ENCODE results near the gene CUX1. TPM values are rescaled to one million over a fixed set of nuclear protein-coding genes. Genes with fewer than 3 reads are reported as not detected.

The CUX1 gene
- total and polyA plus RNA-seq, 10 of the 15 experiments (the other 5 are each of a cell fraction or from before 2014, with no cell fraction given) = 6.1 to 48.6 (median 25.9) TPM

DNA sequence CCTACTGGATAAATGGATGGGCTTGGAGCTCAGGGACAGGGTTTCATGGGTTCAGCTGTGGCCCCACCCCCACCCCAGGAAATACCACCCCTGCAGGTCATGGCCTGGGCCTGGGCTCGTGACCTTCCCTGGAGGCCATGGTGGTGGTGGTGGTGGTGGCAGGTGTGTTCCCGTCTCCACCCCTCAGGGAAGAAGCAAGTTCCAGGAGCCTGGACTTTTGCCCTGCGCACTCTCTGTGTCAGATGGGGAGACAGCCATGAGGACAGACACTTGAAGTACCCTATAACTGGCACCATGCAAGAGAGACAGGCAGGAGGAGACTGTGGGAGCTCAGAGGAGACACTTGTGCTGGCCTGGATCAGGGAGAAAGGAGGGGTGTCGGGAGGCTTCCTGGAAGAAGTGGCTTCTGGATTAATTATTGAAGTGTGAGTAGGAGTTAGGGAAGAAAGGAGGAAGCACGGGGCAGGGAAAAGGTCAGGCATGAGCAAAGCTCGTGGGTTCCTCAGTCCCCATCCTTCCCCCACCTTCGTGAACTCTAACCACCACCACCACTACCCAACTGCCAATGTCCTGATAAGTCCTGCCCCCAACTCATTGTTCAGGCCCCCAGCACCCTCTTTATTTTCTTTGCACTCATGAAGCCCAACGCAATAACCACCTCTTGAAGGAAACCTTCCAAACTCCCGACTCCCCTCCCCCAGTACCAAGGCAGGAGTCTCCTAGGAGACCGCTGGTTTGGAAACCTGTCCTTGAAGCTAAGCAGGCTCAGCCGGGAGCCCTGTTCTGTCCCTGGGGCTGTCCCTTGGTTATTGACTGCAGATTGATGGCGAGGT, 478.1 kb downstream of the CUX1 start:
- peak; percentile 10; the same call in 1 of the 3 replicates for ATAC-seq
- Histone ChIP-seq H3K4me2 (ENCODE audit: control insufficient read depth, insufficient read depth) (peak overlapping the region; percentile 59; the same call in 1 of the 2 replicates), H3K4me1 (ENCODE audit: control insufficient read depth, insufficient read depth, low read length) (peaks cover 66% of the 10 kb centered on the region), H3K36me3 (ENCODE audit: control insufficient read depth in 2 of 2, insufficient read depth in 2 of 2, low read length in 1 of 2) (peaks cover 0 to 5% of the 10 kb centered on the region in 2 experiments; a peak in 3 of 4 replicates), H4K20me1 (ENCODE audit: control insufficient read depth, insufficient read depth) (no peaks in the 10 kb centered on the region; the same call in 1 of the 2 replicates), H3K9ac (ENCODE audit: control insufficient read depth, insufficient read depth, low read length) (peak overlapping the region; percentile 22; the same call in 1 of the 2 replicates), H2AFZ (ENCODE audit: control insufficient read depth, low read depth, low read length) (no peak overlapping the region), H3K27ac (ENCODE audit: control insufficient read depth, insufficient read depth) (peak overlapping the region; percentile 25; the same call in 1 of the 2 replicates), H3K27me3 (replicated peaks in 1 of 2; ENCODE audit: control insufficient read depth in 2 of 2, insufficient read depth in 2 of 2, low read length in 1 of 2) (no peaks in the 10 kb centered on the region), H3K79me2 (ENCODE audit: control insufficient read depth, insufficient read depth, low read length) (peaks cover 72% of the 10 kb centered on the region), H3K4me3 (no peak overlapping the region), H3K9me3 (replicated peaks; ENCODE audit: control insufficient read depth, insufficient read depth, low read length) (no peaks in the 10 kb centered on the region)
- POLR2A ChIA-PET = interaction anchor here (0.7 to 2.3 kb wide), 3 partner anchors 9 to 42 kb away, joined by 3 to 9 read pairs (median 3); partner anchors contain the start of gene SH2B2
- no TSS peak for BruUV-seq (replicated peaks)
- no peak for FAIRE-seq
- CTCF ChIA-PET = interaction anchor here (1.0 to 1.3 kb wide), 3 partner anchors 8 to 96 kb away, joined by 3 to 4 read pairs (median 3); no protein-coding TSS in a partner anchor
- SMC1A ChIA-PET (ENCODE audit: uncharacterized antibody, unreplicated experiment) = interaction anchor here (0.8 to 1.4 kb wide), 4 partner anchors 11 to 98 kb away, joined by 3 to 4 read pairs (median 3); no protein-coding TSS in a partner anchor
- TF ChIP-seq NR2C2 (IDR thresholded peaks at IDR 0.05; ENCODE audit: borderline replicate concordance, control insufficient read depth, insufficient read length, low read depth) (no peak), SIX5 (IDR thresholded peaks at IDR 0.05; ENCODE audit: low read depth, low read length, severe bottlenecking) (no peak), ZNF24 (IDR thresholded peaks at IDR 0.05) (no peak), EP300 (IDR thresholded peaks at IDR 0.05; ENCODE audit: borderline replicate concordance in 1 of 2, control insufficient read depth in 1 of 2, low read depth in 2 of 2, low read length in 2 of 2) (no peak), SP1 (IDR thresholded peaks at IDR 0.05; ENCODE audit: low read depth, low read length) (no peak), MYB (IDR thresholded peaks at IDR 0.05; ENCODE audit: borderline replicate concordance, low read depth, low read length) (no peak), SMARCA5 (IDR thresholded peaks at IDR 0.05) (no peak), EZH2 (IDR thresholded peaks at IDR 0.05; ENCODE audit: borderline replicate concordance, control insufficient read depth, low read depth, low read length) (no peak), ESRRA (IDR thresholded peaks at IDR 0.05; ENCODE audit: low read length) (no peak)
- TF ChIP-seq, protein P1, sequence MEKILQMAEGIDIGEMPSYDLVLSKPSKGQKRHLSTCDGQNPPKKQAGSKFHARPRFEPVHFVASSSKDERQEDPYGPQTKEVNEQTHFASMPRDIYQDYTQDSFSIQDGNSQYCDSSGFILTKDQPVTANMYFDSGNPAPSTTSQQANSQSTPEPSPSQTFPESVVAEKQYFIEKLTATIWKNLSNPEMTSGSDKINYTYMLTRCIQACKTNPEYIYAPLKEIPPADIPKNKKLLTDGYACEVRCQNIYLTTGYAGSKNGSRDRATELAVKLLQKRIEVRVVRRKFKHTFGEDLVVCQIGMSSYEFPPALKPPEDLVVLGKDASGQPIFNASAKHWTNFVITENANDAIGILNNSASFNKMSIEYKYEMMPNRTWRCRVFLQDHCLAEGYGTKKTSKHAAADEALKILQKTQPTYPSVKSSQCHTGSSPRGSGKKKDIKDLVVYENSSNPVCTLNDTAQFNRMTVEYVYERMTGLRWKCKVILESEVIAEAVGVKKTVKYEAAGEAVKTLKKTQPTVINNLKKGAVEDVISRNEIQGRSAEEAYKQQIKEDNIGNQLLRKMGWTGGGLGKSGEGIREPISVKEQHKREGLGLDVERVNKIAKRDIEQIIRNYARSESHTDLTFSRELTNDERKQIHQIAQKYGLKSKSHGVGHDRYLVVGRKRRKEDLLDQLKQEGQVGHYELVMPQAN (conservative IDR thresholded peaks at IDR 0.05) = no peak
- TF ChIP-seq, protein P2, sequence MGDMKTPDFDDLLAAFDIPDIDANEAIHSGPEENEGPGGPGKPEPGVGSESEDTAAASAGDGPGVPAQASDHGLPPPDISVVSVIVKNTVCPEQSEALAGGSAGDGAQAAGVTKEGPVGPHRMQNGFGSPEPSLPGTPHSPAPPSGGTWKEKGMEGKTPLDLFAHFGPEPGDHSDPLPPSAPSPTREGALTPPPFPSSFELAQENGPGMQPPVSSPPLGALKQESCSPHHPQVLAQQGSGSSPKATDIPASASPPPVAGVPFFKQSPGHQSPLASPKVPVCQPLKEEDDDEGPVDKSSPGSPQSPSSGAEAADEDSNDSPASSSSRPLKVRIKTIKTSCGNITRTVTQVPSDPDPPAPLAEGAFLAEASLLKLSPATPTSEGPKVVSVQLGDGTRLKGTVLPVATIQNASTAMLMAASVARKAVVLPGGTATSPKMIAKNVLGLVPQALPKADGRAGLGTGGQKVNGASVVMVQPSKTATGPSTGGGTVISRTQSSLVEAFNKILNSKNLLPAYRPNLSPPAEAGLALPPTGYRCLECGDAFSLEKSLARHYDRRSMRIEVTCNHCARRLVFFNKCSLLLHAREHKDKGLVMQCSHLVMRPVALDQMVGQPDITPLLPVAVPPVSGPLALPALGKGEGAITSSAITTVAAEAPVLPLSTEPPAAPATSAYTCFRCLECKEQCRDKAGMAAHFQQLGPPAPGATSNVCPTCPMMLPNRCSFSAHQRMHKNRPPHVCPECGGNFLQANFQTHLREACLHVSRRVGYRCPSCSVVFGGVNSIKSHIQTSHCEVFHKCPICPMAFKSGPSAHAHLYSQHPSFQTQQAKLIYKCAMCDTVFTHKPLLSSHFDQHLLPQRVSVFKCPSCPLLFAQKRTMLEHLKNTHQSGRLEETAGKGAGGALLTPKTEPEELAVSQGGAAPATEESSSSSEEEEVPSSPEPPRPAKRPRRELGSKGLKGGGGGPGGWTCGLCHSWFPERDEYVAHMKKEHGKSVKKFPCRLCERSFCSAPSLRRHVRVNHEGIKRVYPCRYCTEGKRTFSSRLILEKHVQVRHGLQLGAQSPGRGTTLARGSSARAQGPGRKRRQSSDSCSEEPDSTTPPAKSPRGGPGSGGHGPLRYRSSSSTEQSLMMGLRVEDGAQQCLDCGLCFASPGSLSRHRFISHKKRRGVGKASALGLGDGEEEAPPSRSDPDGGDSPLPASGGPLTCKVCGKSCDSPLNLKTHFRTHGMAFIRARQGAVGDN (IDR thresholded peaks at IDR 0.05) = no peak
- TF ChIP-seq, protein P3, sequence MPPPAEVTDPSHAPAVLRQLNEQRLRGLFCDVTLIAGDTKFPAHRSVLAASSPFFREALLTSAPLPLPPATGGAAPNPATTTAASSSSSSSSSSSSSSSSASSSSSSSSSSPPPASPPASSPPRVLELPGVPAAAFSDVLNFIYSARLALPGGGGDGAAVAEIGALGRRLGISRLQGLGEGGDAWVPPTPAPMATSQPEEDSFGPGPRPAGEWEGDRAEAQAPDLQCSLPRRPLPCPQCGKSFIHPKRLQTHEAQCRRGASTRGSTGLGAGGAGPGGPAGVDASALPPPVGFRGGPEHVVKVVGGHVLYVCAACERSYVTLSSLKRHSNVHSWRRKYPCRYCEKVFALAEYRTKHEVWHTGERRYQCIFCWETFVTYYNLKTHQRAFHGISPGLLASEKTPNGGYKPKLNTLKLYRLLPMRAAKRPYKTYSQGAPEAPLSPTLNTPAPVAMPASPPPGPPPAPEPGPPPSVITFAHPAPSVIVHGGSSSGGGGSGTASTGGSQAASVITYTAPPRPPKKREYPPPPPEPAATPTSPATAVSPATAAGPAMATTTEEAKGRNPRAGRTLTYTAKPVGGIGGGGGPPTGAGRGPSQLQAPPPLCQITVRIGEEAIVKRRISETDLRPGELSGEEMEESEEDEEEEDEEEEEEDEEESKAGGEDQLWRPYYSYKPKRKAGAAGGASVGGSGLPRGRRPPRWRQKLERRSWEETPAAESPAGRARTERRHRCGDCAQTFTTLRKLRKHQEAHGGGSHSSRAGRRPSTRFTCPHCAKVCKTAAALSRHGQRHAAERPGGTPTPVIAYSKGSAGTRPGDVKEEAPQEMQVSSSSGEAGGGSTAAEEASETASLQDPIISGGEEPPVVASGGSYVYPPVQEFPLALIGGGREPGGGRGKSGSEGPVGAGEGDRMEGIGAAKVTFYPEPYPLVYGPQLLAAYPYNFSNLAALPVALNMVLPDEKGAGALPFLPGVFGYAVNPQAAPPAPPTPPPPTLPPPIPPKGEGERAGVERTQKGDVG (CRISPR knock-in tag; IDR thresholded peaks at IDR 0.05) = no peak
- 36% methylated on average over 12 of the region's 12 CpGs for WGBS (ENCODE audit: insufficient coverage, insufficient replicate concordance, low lambda C conversion rate, missing lambda C conversion rate)
- in situ Hi-C loops (cut with MboI) (no loop called here), intact Hi-C loops (cut with micrococcal nuclease; ENCODE audit: unreplicated experiment) (no loop called here)
- RAD21 ChIA-PET (ENCODE audit: unreplicated experiment) = interaction anchor here (0.6 to 2.9 kb wide), 5 partner anchors 8 to 18 kb away, joined by 3 to 13 read pairs (median 3); no protein-coding TSS in a partner anchor
- DNase-seq (ENCODE audit: low read depth, low spot score) = no peak
